ENCODE data around the gene THSD7A.

Gene THSD7A

DNA sequence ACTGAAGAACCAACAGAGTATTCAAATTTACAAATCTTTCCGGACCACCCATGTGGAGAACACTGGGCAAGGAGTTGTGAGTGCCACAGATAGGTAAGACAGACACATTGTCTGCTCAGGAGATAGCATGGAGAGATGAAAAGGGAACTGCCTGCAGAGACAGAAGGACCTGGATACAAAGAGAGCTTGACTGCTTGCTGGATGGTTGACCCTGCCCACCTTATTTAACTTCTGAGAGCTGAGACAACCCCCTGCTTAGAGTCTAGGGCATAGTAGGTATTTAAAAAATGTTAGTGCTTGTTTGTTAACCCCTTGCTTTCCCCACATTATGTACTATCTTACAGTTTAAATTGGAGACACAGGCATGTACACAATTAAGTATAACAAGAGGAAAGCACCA is 314.1 kb downstream of the THSD7A start:
- DNase-seq (ENCODE audit: low read depth): no peak

DNA sequence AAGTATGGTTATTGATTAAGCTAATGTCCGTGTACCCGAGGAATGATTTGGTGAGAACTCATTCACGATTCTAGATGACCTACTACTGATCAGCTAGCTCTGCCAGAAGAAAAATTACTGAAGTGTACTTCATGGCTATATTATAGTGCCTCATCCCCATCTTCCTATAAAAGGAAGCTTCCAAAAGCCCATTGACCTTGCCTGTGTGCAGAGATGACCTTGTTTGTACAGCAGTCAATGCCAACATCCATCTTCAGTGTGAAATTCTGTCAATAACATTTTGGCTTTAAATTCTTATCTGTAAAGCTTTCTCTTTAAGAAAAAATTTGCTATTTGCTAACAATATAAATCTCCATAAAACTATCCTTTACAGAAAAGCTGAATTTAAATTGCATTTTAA is 315.7 kb downstream of the THSD7A start:
- DNase-seq (ENCODE audit: low read depth): no peak

DNA sequence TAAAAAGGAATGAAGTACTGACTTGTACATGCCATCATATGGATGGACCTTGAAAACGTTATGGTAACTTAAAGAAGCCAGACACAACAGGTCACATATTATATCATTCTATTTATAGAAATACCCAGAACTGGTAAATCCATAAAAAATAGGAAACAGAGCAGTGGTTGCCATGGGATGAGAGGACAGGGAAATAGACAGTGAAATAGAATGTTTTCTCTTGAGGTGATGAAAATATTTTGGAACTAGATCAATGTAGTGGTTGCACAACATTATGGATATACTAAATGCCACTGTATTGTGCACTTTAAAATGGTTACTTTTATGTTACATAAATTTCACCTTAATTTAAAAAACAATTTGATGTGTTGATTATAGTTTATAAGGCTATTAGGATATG is 318.5 kb downstream of the THSD7A start:
- no peak for DNase-seq (ENCODE audit: low read depth)

DNA sequence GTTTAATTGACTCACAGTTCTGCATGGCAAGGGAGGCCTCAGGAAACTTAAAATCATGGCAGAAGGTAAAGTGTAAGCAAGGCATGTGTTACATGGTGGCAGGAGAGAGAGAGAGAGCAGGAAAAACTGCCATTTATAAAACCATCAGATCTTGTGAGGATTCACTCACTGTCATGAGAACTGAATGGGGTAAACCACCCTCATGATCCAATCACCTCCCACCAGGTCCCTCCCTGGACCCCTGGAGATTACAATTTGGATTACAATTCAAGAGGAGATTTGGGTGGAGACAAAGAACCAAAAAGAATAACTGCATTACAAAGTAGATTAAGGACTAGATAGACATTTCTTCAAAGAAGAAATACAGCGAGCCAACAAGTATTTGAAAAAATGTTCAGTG is 324.1 kb downstream of the THSD7A start:
- no peak for DNase-seq (ENCODE audit: low read depth)

DNA sequence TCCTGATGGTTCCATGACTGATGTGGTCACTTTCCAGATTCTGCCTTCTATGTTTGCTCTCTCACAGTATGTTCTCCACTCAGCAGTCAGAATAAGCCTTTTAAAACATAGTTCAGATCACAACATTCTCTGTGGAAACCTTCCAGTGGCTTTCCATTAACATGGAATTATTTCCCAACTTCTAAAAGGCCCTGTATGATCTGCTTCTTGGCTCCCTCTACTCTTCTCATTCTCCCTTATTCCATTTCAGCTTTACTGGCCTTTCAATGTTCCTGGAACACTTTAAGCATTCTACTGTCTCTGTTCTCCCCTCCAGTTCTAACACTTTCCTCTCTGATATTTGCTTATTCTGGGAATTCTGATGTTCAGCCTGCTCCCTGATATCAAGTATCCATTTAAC is 325.6 kb downstream of the THSD7A start:
- DNase-seq (ENCODE audit: low read depth): no peak

DNA sequence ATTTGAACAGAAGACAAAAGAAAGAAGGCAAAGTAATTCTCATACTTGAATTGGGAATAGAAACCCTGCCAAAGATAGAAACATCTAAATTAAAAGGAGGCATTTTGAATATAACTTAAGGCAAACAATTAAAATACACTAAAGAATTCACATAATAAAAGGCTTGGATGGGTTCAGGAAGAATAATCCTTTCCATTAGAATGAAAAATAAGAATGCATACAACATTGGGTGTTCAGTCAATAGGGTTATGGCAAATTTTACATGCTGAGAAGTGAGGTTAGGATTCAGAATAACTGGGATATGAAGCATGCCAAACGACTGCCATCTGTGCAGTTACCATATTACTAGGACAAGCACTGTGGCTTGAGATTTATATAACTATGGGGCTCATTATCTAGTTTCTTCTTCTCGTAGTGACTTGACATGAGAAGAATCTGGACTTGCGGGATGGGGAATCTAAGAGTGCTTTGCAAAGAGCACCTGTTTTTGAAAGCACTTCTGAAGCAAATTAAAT is 326.5 kb downstream of the THSD7A start:
- no peak for DNase-seq (ENCODE audit: low read depth)

DNA sequence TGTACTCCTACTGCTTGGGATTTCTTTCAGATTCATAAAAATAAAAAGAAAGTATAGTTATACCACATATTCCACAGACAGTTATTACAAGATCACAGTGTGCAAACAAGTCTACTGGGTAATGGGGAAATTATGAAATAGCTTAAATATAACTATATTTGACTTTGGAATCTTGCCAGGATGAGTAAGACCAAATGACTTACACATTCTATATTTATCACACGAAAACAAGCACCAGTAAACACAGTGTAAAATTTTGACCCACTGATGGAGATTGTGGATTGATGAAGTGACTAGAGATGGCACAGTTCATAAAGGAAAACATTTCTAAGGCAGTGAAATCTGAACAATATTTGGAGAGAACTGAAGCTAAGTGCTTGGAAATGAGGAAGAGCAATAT is 339.7 kb downstream of the THSD7A start:
- DNase-seq (ENCODE audit: low read depth): no peak

DNA sequence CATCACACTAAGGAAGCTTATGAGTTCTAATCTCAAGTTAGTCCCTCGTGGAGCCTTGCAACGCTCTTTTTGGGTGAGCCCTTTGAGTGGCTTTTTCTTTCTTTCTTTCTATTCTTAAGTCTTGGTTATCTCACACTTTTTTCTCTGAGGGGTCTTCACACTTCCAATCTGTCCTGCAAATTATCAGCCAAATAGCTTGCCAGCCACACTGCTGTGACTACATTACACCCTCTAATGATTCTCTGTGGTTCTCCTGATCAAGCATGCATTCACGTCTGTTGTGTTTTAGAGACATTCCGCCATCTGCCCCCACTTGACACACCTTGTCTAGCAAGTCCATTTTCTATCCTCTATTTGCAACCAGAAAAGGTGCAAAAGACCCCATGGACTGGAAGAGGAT is 340.2 kb downstream of the THSD7A start:
- no peak for DNase-seq (ENCODE audit: low read depth)

DNA sequence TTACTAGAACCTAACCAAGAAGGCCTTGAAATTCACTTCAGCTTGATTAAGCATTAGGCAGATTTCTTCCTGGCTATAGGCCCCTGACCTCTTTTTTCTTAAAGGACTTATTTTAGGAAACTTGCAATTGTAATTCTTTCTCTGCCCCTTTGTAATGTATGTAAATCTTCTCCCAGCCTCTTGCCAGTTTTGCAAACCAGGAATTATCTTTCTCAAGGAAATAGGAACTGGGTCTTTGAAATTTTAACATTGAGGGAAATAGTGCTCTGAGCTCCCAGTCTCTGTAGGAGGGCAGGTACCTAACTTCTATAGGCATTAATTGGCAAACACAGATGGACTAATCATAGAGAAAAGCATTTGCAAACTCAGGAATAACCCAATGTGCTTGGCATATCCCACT is 342.7 kb downstream of the THSD7A start:
- no peak for DNase-seq (ENCODE audit: low read depth)

DNA sequence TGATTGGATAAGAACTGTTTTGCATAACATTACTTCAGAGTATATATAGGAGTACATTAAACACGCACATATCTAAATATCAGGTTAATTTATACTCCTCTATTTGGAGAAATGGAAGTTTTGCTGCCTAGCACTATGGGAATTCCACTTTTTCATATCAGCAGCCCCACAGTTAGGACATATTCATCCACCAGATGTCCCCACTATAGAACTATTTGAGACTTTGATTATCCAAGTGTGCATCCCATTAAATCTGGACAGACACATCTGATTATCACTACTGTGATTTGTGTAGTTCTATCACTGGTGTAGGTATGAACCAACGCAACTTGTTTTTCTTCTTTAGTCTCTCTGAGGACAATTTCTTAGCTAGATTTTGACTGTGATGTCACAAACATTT is 345.7 kb downstream of the THSD7A start:
- no peak for DNase-seq (ENCODE audit: low read depth)

DNA sequence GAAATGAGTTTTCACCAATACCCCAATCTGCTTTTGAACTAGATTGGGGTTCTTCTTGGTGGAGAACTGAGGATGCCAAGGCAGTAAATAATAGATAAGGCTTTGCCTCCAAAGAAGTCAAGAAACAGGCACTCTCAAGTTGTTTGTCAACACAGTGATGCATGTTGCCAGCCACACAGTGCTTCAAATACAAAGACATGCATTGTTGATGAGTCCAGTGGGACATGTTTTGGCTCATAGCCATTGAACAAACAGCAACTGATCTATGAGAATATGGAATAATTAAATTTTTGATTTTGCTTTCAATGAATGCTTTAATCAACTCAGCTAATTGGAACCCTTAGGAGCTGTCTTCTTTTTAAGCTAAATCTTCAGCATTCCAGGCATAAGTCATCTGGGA is 346.4 kb downstream of the THSD7A start:
- no peak for DNase-seq (ENCODE audit: low read depth)

DNA sequence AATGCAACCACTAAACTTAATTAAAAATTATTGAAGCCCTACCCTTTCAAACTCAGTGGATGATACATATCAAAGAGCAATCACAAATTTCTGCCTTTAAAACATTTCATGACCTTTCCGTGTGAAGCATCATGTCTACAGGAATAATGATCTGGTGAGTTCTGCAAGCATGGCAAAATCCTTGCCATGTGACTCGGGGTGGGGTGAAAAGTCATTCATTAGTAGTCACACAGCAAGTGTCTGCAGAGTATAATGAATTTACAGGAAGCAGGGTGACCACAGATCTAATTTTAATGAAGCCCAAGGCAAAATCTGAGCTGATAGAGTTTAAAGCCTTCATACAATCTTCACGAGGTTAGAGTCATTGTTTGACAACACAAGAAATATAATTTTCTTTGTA is 351.9 kb downstream of the THSD7A start:
- no peak for DNase-seq (ENCODE audit: low read depth)

DNA sequence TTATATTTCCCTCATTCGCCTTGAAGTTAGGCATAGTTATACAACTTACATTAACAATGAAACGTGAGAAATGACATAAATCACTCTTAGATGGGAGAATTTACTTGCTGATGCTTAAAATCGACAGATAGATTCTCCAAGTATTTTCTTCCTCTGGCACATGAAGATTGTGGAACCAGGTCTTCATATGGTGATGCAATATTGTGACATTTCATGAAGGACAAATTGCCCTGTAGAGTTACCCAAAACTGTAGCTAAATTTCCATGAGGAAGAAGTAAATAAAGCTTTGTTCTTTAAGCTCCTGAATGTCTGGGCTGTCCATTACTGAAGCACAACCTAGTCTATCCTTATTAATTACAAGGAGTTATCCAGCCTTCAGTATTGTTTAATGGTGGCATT is 353.1 kb downstream of the THSD7A start:
- DNase-seq (ENCODE audit: low read depth): no peak

DNA sequence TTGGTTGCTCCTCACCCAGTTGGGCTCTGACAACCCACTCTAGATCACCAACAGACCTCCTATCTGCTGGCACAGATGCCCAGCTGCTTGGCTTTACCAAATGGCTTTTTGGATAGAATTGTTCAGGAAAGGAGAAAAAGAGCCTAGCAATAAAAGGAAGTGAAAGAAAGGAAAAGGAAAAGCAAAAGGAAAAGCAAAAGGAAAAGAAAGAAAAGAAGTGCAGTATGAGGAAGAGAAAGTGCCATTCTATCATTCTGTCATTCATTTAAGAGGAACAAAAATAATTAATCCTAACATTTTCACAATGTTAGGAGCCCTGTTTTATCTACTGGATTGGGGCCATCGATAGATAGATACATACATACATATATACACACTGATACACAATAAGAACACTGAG is 353.6 kb downstream of the THSD7A start:
- no peak for DNase-seq (ENCODE audit: low read depth)

DNA sequence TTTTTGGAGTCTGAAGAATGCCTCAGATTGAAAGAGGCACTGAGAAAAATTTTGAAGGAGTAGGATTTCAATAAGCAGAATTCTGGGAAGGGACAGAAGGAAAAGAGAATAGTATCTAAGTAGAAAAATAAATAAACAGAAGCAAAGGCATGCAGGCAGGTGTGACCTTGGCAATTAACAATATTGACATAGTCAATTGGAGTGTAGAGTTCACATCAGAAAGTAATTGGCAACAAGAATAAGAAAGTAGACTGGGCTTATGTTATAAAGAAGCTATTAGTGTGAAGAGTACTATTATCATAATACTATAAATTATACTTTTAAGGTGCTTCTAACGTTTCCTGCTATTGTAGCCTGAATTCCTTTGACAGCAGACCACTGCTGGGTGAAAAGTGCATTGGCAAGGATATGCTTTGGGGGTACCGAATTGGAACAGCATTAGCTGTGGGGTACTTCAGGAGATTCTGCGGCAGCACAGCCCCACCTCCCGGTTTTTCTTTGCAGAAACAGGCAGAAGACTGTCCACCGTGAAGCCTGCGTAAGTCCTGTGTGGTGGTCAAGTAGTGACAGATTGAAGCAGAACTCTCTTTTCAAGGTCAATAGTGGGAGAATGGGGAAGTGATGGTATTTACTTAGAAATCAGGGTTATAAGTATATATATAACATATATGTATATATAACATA is 357.0 kb downstream of the THSD7A start:
- no peak for DNase-seq (ENCODE audit: low read depth)

DNA sequence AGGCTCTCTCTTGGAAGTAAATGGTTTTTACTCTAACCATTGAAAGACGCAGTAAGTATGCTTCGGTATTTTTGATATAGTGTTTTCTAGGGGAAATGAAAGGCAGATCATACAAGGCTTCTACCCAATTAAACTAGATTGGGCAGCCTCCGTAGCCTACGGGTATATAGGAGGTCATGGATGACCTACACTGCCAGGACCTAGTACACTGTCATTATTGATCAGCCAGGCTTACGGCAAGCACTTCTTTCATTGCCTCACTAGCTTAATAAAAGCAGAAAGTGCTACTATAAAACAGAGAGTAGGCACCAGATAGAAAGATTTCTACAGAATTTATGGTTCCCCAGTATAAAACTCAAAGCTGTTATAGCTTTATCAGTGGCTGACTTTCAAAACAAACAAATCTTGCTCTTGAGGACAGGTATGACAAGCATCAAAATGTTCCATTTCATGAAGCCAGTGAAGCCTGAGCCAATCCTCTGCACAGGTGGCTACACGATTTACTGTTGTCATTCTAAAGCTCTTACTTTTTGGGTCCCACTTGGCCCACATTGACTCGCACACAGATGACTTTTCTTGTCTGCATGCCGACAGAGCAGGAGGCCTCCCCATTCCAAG is 358.1 kb downstream of the THSD7A start:
- DNase-seq (ENCODE audit: low read depth): no peak

DNA sequence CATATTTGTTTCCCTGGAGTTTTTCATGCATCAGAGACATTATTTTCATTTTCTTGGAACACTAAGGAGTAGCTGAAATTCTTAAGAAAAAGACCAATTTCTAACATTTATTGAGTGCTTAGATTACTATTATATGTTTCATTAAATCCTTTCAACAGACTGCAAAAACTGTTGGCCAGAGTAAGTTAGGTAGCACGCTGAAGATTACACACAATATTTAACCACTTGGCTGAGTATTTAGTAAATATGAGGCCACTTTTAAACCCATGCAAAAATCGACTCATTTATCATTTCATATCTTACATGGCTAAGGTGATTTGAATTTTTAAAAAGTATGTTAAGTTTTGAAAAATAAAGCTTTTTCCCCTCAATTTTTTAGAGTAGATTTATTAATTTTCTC is 358.8 kb downstream of the THSD7A start:
- DNase-seq (ENCODE audit: low read depth): no peak

DNA sequence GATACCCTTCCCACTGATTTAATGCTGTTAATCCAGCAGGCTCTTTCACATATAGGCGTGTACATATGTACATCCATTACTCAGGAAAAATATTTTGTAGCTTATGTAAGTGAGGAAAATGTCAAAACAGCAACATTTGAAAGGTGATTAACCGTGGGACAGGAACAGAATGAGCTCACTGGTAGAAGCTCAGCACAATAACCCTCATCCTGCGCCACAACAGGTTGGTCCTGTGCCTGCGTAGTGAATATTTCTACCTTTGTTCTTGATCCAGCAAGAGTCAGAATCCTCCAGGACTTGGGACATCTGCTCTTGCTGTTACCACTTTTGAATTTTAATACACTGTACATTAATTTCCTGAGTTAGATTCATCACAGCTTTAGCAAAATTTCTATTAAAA is 359.4 kb downstream of the THSD7A start:
- no peak for DNase-seq (ENCODE audit: low read depth)

DNA sequence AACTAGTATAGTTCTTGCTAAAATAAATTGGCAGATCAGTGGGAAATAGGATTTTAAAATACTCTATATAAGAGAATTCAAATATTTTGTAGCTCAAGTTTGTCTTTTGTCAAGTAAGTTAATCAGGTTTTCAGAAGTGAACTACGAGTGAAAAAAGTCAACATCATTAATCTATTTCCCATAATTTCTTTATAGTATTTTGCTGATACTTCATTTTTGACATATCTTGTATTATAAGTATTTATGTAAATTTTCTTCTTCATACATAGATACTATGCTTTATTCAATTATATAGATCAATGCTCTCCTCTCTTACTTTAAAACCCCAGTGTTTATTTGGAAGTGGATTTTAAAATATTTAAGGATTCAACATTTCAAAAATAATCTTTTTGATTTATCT is 360.7 kb downstream of the THSD7A start:
- DNase-seq (ENCODE audit: low read depth): no peak

DNA sequence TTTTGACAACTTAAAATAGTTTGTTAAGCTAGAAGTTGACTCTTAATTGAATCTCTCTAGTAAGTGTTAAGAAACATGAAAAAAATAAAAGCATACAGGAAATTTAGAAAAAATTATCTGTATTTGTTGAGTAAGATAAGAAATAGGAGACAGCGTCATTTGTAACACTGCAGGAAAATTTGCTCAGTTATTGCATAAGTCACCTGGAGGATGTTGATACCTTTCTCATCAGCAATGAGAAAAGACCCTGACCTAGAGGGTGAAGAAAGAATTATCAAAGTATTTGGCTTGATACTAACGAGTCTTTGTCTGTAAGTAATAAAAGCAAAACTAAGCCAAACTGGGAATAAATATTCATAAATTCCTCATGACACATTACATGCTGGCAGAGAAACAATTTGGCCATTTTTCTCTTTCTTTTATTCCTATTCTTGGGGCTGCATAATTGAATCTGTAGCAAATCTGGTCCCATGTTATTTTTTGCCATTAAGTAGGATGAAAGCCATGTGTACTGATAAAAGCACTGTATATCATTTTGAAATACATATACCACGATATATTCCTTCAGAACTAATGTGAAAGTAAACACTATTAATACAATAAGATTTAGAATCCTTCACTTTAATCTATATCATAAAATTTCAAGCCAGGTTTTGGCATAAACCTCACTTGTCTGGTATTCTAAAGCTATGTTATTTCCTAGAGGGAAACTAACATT is 362.8 kb downstream of the THSD7A start:
- no peak for DNase-seq (ENCODE audit: low read depth)

DNA sequence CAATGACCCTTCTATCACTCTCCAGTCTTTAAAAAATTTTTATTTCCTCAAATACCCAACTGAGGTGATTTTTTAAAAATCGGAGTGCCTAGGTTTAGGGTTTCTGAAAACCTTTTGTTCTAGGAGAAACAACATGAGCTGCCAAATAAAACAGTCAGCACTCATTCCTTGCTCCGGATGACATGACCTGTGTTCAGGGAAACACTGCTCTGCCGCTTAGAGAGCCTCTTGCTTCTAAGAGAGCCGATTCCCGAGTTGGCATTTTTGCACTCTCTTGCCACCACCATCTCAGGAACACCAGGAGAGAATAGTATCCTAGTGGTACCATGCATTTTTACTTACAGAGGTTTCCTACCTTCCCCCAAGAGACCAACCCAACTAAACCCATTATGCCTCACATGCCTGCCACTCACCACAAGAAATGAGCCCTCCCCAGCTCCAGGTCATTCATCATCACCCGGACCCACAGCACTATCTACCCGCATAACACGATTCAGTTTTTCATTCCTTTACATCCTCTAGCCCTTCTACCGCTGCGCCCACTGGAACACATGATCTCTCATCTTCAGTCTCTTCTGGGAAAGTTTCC is 365.4 kb downstream of the THSD7A start:
- no peak for DNase-seq (ENCODE audit: low read depth)

DNA sequence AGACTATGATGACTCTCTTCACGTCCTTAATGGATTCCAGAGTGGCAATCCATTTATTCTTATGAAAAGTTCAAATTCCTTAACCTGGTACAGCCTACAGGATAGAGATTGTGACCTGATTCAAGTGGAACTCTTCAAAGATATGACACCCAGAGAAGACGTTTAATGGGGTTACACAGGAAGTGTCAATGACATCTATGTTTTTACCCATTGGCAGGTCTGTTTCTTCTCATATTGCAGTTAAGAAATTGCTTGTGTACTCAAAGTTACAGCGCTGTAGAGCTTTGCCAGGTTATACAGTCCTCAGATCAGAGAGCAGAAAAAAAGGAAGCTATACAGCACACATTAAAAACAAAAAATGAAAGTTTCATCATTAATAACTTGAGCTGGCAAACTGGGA is 367.4 kb downstream of the THSD7A start:
- no peak for DNase-seq (ENCODE audit: low read depth)

DNA sequence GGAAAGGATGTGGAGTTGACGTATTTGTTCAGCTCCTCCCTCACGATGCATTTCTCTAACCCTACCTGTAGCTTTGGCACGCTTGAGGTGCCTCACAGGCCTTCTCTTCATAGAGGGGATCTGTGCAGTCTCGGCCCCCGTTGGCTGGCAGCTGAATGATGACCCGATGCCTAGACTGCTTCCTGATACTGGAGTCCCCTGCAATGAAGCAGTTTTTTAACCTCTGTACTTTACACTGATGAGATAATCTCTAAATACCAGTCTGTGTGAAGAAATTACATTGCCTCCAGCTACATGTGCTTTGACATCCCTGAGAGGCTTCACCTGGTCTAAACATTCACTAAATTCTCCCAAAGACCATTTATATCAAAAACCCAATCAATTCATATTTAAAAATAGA is 370.1 kb downstream of the THSD7A start:
- DNase-seq (ENCODE audit: low read depth): no peak

Measured in HS-27A (cell line).